ENCODE measurements around the gene DNM3. TPM values are rescaled to one million over a fixed set of nuclear protein-coding genes. Genes with fewer than 3 reads are reported as not detected.

DNM3 gene
- total and polyA plus RNA-seq, 2 of the 8 experiments (the other 6 are each of a cell fraction or from before 2014, with no cell fraction given), result 2.0 to 8.5 TPM

- Histone ChIP-seq H4K91ac (replicated peaks; ENCODE audit: insufficient read length, low read length) (no peak overlapping the region), H3K79me2 (ENCODE audit: control insufficient read depth in 1 of 2, insufficient read depth in 2 of 2, low read length in 2 of 2) (no peaks in the 10 kb centered on the region), H2BK20ac (ENCODE audit: low read length) (no peak overlapping the region), H4K5ac (ENCODE audit: insufficient read length, low read depth, low read length) (no peak overlapping the region), H3K79me1 (ENCODE audit: low read depth, low read length) (no peaks in the 10 kb centered on the region; the same call in 1 of the 2 replicates), H3K18ac (ENCODE audit: extremely low read depth, low read length) (no peak overlapping the region), H4K8ac (ENCODE audit: extremely low read depth, insufficient read depth, low read length) (no peak overlapping the region), H2AFZ (ENCODE audit: low read length) (no peak overlapping the region), H3K4me3 (ENCODE audit: extremely low read depth in 1 of 4, insufficient read depth in 2 of 4, low read depth in 3 of 4, low read length in 4 of 4) (no peak overlapping the region), H3K27me3 (replicated peaks in 1 of 4; ENCODE audit: control insufficient read depth in 3 of 4, extremely low read depth in 1 of 4, insufficient read depth in 3 of 4, low read length in 3 of 4) (no peaks in the 10 kb centered on the region), H3K9ac (replicated peaks in 1 of 4; ENCODE audit: extremely low read depth in 1 of 4, low read depth in 3 of 4, low read length in 3 of 4) (no peak overlapping the region), H3K36me3 (ENCODE audit: control insufficient read depth in 2 of 4, insufficient read depth in 4 of 4, low read length in 3 of 4) (no peaks in the 10 kb centered on the region), H3K14ac (ENCODE audit: insufficient read length) (no peak overlapping the region), H2BK15ac (ENCODE audit: low read length) (no peak overlapping the region), H2BK5ac (ENCODE audit: low read depth, low read length) (no peak overlapping the region), H3K9me3 (ENCODE audit: insufficient read depth in 2 of 2, low read depth in 1 of 2, low read length in 1 of 2) (no peaks in the 10 kb centered on the region), H2AK5ac (ENCODE audit: low read depth, low read length) (no peak overlapping the region), H2BK12ac (ENCODE audit: low read depth, low read length) (no peak overlapping the region), H3K56ac (replicated peaks; ENCODE audit: insufficient read length, low read depth, low read length) (no peak overlapping the region), H3K27ac (ENCODE audit: low read depth, low read length) (no peak overlapping the region), H3K4me2 (ENCODE audit: insufficient read depth in 1 of 2, low read depth in 2 of 2, low read length in 2 of 2) (no peak overlapping the region), H3K23ac (ENCODE audit: insufficient read length) (no peak overlapping the region), H3K23me2 (ENCODE audit: low read depth, low read length) (no peaks in the 10 kb centered on the region; the same call in 1 of the 2 replicates), H3K4ac (replicated peaks; ENCODE audit: insufficient read length, low read depth, low read length) (no peak overlapping the region), H2BK120ac (replicated peaks; ENCODE audit: low read depth, low read length) (no peak overlapping the region), H4K20me1 (replicated peaks in 1 of 2; ENCODE audit: control insufficient read depth in 1 of 2, insufficient read depth in 2 of 2, low read length in 2 of 2) (no peaks in the 10 kb centered on the region), H3K4me1 (replicated peaks in 1 of 4; ENCODE audit: control insufficient read depth in 3 of 4, insufficient read depth in 4 of 4, low read length in 3 of 4) (no peaks in the 10 kb centered on the region)
- ChIA-PET CTCF (ENCODE audit: partially characterized antibody) (interaction anchor here (0.7 to 1.0 kb wide), 2 partner anchors 96 to 483 kb away, joined by 5 to 6 read pairs; no protein-coding TSS in a partner anchor), POLR2A (ENCODE audit: partially characterized antibody) (no interaction called here)
- DNase-seq (ENCODE audit: low read depth in 1 of 2, low spot score in 2 of 2) (no peak), FAIRE-seq (no peak)
- 95% methylated on average over 1 of the region's 1 CpG; no CpG with 5 or more reads in 1 of the 2 experiments for WGBS, 2 experiments (ENCODE audit: extremely low coverage in 1 of 2, insufficient coverage in 1 of 2, insufficient read length in 1 of 2, insufficient replicate concordance in 2 of 2, low coverage in 1 of 2, low lambda C conversion rate in 2 of 2, missing lambda C conversion rate in 1 of 2)
- no peak for TF ChIP-seq KDM5A (IDR thresholded peaks at IDR 0.05; ENCODE audit: low read length)
- no peak for TF ChIP-seq ZNF274 (IDR thresholded peaks at IDR 0.05; ENCODE audit: borderline replicate concordance, extremely low read depth, low read length)
- no peak for TF ChIP-seq SP1 (IDR thresholded peaks at IDR 0.05; ENCODE audit: low read depth, low read length)
- no peak for TF ChIP-seq CHD1 (IDR thresholded peaks at IDR 0.05; ENCODE audit: low read depth, low read length)
- no peak for TF ChIP-seq JUN (IDR thresholded peaks at IDR 0.05; ENCODE audit: low read depth, low read length)
- no peak for TF ChIP-seq CTBP2 (IDR thresholded peaks at IDR 0.05; ENCODE audit: borderline replicate concordance, insufficient read depth, insufficient read length, low read length)
- no peak for TF ChIP-seq RBBP5 (IDR thresholded peaks at IDR 0.05; ENCODE audit: borderline replicate concordance, low read depth, low read length)
- no peak for TF ChIP-seq SP2 (IDR thresholded peaks at IDR 0.05; ENCODE audit: low read length)
- no peak for TF ChIP-seq FOSL1 (IDR thresholded peaks at IDR 0.05; ENCODE audit: insufficient read depth, low read depth, low read length)
- TF ChIP-seq TEAD4 (IDR thresholded peaks at IDR 0.05; ENCODE audit: low read depth, low read length), result no peak
- TF ChIP-seq GTF2F1 (IDR thresholded peaks at IDR 0.05; ENCODE audit: borderline replicate concordance, low read depth, low read length), result no peak
- TF ChIP-seq, protein P1, sequence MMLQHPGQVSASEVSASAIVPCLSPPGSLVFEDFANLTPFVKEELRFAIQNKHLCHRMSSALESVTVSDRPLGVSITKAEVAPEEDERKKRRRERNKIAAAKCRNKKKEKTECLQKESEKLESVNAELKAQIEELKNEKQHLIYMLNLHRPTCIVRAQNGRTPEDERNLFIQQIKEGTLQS (IDR thresholded peaks at IDR 0.05; ENCODE audit: insufficient read depth, low read depth, low read length), result no peak
- TF ChIP-seq BACH1 (IDR thresholded peaks at IDR 0.05; ENCODE audit: low read length), result no peak
These were observed 48.8 kb downstream of the DNM3 start for GRCh38 chr1:171890131-171890530.

All from H1 (cell line).